Left lung (tissue), 10 donors: ENCODE measurements around the gene RPS14. TPM values are rescaled to one million over a fixed set of nuclear protein-coding genes. Genes with fewer than 3 reads are reported as not detected.

Source experiments
- ATAC-seq: fragments of 200-7000 bp; cut with Tn5 transposase; one replicate; pipeline ENCODE4 v1.9.1; 2020; ENCODE audit warnings: moderate library complexity
- DNase-seq, 4 donors: peaks; one replicate each; pipeline ENCODE4 v3.0.0-alpha.2; 2013 to 2020
- H3K27ac ChIP-seq, 2 donors: fragments of 200-600 bp; sonication (generic) in 1 of 2; one replicate each; pipeline versions ENCODE4 v1.5.0 to v1.8.0; 2020 to 2021
- H3K27me3 ChIP-seq, 2 donors: fragments of 200-600 bp; sonication (generic) in 1 of 2; one replicate each; pipeline versions ENCODE4 v1.5.0 to v1.8.0; 2020 to 2021
- H3K36me3 ChIP-seq, 2 donors: fragments of 200-600 bp; sonication (generic) in 1 of 2; one replicate each; pipeline versions ENCODE4 v1.5.0 to v1.8.0; 2020 to 2021
- H3K4me1 ChIP-seq, 2 donors: fragments of 200-600 bp; one replicate each; pipeline ENCODE4 v1.8.0; 2021
- H3K4me3 ChIP-seq, 2 donors: fragments of 200-600 bp; sonication (generic) in 1 of 2; one replicate each; pipeline versions ENCODE4 v1.5.0 to v1.8.0; 2020 to 2021; ENCODE audit warnings: mild to moderate bottlenecking in 1 of 2
- H3K9me3 ChIP-seq, 2 donors: fragments of 200-600 bp; sonication (generic) in 1 of 2; one replicate each; pipeline versions ENCODE4 v1.5.0 to v1.8.0; 2020 to 2021
- intact Hi-C, 2 donors: fragments of 100-400 bp; cut with DNase I; formaldehyde crosslinking; loops; one replicate each; pipeline versions ENCODE4 v1.11.2 to v1.14.2; 2022
- polyA plus RNA-seq, 6 donors: library from polyadenylated mRNA; unstranded; fragments of 120-200 nt; gene quantifications; one replicate each; pipeline ENCODE4 v1.2.1, GENCODE V29; 2013; ENCODE audit not compliant: insufficient read length in 6 of 6
- total RNA-seq, 2 donors: library from RNA; stranded (reverse); fragmentation: NEBNext Ultra II Directional; extraction: Animal tissue kit (Norgen Biotek cat#: 25700); gene quantifications; one replicate each; pipeline ENCODE4 v1.2.1, GENCODE V29; 2021
- TF ChIP-seq, protein P1 (sequence below), 2 donors: fragments of 200-600 bp; sonication (generic) in 1 of 2; IDR thresholded peaks; one replicate each; pipeline versions ENCODE4 v1.5.0 to v1.8.0; 2021; ENCODE audit warnings: antibody characterized with exemption in 2 of 2
- donor health status: DM: no; HTN: yes; CAD: no.
- donor health status: DM: no; HTN: no; CAD: no.

RPS14 gene
- total and polyA plus RNA-seq, 8 donors = 1,428 to 2,778 (median 2,416) TPM

DNA sequence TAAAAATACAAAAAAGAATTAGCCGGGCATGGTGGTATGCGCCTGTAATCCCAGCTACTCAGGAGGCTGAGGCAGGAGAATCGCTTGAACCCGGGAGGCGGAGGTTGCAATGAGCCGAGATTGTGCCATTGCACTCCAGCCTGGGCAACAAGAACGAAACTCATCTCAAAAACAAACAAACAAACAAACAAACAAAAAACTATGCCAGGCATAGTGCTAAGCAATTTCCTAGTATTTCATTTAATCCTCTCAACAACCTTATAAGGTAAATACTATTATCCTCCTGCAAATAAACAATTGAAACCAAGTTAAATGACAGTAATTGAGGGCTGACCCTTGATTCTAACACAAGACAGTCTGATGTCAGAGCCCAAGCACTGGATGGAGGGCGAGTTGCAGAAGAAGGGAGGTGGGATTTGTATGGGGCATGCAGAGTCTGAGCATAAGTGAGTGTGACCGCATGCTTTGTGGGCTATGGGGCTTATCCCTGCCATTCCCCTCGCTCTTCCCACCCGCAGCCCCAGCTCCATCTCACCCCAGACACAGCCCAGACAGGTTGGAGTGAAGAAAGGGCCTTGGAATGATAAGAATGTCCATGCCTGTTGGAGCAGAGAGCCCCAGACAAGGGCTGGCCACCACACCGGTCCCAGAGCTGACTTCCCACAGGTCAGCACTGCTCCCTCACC is 24.3 kb upstream of the RPS14 start:
- intact Hi-C loops = no loop called here
- no peaks in the 10 kb centered on the region for H3K36me3 ChIP-seq
- ATAC-seq (peak; percentile 85), DNase-seq (no peak)
- H3K9me3 ChIP-seq = no peaks in the 10 kb centered on the region
- H3K4me1 ChIP-seq = peaks cover 6 to 35% of the 10 kb centered on the region in 2 donors
- H3K27ac ChIP-seq = peak overlapping the region in 1 of 2 donors; percentile 0
- H3K27me3 ChIP-seq = no peaks in the 10 kb centered on the region
- TF ChIP-seq, protein P1, sequence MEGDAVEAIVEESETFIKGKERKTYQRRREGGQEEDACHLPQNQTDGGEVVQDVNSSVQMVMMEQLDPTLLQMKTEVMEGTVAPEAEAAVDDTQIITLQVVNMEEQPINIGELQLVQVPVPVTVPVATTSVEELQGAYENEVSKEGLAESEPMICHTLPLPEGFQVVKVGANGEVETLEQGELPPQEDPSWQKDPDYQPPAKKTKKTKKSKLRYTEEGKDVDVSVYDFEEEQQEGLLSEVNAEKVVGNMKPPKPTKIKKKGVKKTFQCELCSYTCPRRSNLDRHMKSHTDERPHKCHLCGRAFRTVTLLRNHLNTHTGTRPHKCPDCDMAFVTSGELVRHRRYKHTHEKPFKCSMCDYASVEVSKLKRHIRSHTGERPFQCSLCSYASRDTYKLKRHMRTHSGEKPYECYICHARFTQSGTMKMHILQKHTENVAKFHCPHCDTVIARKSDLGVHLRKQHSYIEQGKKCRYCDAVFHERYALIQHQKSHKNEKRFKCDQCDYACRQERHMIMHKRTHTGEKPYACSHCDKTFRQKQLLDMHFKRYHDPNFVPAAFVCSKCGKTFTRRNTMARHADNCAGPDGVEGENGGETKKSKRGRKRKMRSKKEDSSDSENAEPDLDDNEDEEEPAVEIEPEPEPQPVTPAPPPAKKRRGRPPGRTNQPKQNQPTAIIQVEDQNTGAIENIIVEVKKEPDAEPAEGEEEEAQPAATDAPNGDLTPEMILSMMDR (IDR thresholded peaks at IDR 0.05) = no peak
- no peak overlapping the region for H3K4me3 ChIP-seq

DNA sequence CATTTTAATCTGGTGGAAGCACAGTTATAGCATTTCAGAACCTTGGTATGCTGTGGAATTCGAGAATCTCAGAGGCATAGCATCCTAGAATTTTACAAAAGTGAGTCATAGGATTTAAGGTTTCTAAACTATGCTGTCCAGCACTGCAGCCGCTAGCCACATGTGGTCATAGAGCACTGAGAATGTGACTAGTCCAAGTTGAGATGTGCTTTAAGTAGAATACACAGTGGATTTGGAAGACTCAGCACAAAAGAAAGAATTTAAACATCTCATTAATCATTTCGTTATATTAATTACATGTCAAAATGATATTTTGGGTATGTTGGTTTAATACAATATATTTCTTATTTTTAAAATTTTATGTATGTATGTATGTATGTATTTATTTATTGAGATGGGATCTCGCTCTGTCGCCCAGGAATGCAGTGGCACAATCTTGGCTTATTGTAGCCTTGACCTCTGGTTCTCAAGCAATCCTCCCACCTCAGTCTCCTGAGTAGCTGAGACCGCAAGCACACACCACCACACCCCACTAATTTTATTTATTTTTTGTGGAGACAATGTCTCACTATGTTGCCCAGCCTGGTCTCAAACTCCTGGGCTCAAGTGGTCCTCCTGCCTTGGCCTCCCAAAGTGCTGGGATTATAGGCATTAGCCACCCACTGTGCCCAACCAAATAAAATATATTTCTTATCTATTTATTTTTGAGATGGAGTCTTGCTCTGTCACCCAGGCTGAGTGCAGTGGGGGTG is 20.4 kb upstream of the RPS14 start:
- DNase-seq (no peak), ATAC-seq (peak; percentile 29)
- Histone ChIP-seq H3K4me1 (peaks cover 6 to 28% of the 10 kb centered on the region in 2 donors), H3K27me3 (no peaks in the 10 kb centered on the region), H3K36me3 (no peaks in the 10 kb centered on the region), H3K4me3 (no peak overlapping the region), H3K27ac (no peak overlapping the region), H3K9me3 (no peaks in the 10 kb centered on the region)
- intact Hi-C loops = loop anchor here in 1 of 2 donors (10.0 kb wide), 1 partner anchor 55 kb away; no protein-coding TSS in a partner anchor
- TF ChIP-seq, protein P1 (IDR thresholded peaks at IDR 0.05) = no peak

DNA sequence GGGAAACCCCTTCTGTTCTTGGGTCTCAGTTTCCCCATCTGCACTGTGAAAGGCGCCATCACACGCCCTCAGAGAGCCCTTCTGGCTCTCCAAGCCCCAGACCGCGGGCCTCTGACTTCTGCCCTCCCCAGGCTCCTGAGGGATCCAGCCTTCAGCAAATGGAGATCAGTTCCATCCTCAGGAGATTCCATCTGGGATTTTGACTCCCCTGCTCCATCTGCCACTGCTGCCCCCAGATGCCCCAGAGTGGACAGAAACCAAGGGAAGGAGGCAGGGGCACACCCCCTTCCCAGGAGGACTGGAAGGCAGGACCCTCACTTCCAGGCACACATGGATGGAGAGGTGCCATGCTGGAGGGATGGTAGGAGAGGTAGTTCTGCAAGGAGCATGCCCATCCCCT is 18.7 kb upstream of the RPS14 start:
- peaks cover 3 to 18% of the 10 kb centered on the region in 2 donors for H3K4me1 ChIP-seq

DNA sequence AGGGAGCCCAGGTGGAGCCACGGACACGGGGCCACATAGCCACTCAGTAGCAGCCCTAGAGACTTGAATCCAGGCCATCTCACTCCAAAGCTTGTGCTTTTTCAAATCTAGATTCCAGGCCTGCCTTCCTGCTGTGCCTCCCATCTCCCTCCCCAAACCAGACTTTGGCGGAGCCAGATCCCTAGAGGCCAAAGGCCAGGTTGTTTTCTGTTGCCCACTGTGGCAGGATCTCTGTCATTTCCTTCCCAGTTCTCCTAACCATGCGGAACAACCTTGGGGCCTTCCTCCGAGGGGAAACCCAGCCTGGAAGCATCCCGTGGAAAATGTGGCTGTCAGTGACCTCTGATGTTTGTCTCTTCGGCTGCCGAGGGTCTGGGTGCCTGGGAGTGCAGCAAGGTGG is 16.4 kb upstream of the RPS14 start:
- Histone ChIP-seq H3K4me3 (no peak overlapping the region), H3K27ac (peak overlapping the region in 1 of 2 donors; percentile 69), H3K27me3 (no peaks in the 10 kb centered on the region), H3K4me1 (peaks cover 0 to 28% of the 10 kb centered on the region in 2 donors), H3K9me3 (no peaks in the 10 kb centered on the region), H3K36me3 (no peaks in the 10 kb centered on the region)
- DNase-seq (no peak), ATAC-seq (peak; percentile 18)
- TF ChIP-seq, protein P1 (IDR thresholded peaks at IDR 0.05) = no peak
- intact Hi-C loops = loop anchor here in 1 of 2 donors (10.0 kb wide), 1 partner anchor 59 kb away; no protein-coding TSS in a partner anchor

More for the DNA sequence above, 18.7 kb upstream of the RPS14 start:
- DNase-seq (no peak), ATAC-seq (no peak)
- intact Hi-C loops = loop anchor here in 1 of 2 donors (10.0 kb wide), 1 partner anchor 57 kb away; no protein-coding TSS in a partner anchor
- TF ChIP-seq, protein P1 (IDR thresholded peaks at IDR 0.05) = no peak
- Histone ChIP-seq H3K36me3 (no peaks in the 10 kb centered on the region), H3K27ac (no peak overlapping the region), H3K9me3 (no peaks in the 10 kb centered on the region), H3K4me3 (no peak overlapping the region), H3K27me3 (no peaks in the 10 kb centered on the region)

DNA sequence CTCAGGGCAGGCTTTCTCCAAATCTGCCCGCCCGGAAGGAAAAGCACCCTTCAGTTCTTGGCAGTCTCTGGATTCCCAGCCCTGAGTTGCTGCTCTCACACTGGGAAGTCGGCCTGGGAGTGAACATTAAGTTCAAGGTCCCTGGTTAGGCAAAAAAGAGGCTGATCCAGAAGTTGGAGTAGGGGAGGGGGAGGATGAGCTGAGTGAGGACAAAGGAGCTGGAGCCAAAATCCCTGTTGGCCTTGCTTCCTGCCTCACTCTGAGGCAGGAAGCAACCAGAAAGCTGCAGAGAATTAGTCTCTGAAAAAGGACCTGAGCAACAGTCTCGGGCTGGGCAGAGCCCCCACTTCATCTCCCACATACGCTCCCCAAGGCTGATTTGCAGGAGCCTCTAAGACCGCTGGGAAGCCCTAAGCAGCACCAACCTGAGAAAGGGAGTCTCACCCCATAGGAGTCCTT is 15.0 kb upstream of the RPS14 start:
- Histone ChIP-seq H3K4me3 (no peak overlapping the region), H3K36me3 (no peaks in the 10 kb centered on the region), H3K27me3 (no peaks in the 10 kb centered on the region), H3K9me3 (no peaks in the 10 kb centered on the region), H3K4me1 (peaks cover 0 to 31% of the 10 kb centered on the region in 2 donors), H3K27ac (peak overlapping the region; percentile 26 to 69)
- ATAC-seq = peak; percentile 47
- TF ChIP-seq, protein P1 (IDR thresholded peaks at IDR 0.05) = no peak
- intact Hi-C loops = loop anchor here in 1 of 2 donors (10.0 kb wide), 1 partner anchor 60 kb away; no protein-coding TSS in a partner anchor
- peak in 1 of 4 donors; percentile 72 for DNase-seq
